Neural progenitor cell (in vitro differentiated cells): ENCODE data around the gene LMOD2.

Experiments used
- EZH2 ChIP-seq: fragments of 200-600 bp; sonication (generic); IDR thresholded peaks from 2 replicates; pipeline ENCODE4 v1.6.1; 2017; ENCODE audit warnings: antibody characterized with exemption, mild to moderate bottlenecking, moderate library complexity
- EZH2phosphoT487 ChIP-seq: fragments of 200-600 bp; sonication (generic); IDR thresholded peaks from 2 replicates; pipeline ENCODE4 v1.6.1; 2017; ENCODE audit warnings: antibody characterized with exemption
- TF ChIP-seq, protein P1 (sequence below): fragments of 200-600 bp; sonication (generic); IDR thresholded peaks from 2 replicates; pipeline ENCODE4 v1.5.1; 2017; ENCODE audit warnings: antibody characterized with exemption, mild to moderate bottlenecking

DNA sequence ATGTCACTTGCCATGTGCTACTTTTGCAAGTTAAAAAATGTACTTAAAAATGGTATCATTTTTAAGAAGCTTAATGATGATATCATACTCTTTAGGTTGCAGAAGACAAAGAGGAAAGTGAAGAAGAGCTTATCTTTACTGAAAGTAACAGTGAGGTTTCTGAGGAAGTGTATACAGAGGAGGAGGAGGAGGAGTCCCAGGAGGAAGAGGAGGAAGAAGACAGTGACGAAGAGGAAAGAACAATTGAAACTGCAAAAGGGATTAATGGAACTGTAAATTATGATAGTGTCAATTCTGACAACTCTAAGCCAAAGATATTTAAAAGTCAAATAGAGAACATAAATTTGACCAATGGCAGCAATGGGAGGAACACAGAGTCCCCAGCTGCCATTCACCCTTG lies 6.1 kb downstream of the LMOD2 start:
- TF ChIP-seq, protein P1, sequence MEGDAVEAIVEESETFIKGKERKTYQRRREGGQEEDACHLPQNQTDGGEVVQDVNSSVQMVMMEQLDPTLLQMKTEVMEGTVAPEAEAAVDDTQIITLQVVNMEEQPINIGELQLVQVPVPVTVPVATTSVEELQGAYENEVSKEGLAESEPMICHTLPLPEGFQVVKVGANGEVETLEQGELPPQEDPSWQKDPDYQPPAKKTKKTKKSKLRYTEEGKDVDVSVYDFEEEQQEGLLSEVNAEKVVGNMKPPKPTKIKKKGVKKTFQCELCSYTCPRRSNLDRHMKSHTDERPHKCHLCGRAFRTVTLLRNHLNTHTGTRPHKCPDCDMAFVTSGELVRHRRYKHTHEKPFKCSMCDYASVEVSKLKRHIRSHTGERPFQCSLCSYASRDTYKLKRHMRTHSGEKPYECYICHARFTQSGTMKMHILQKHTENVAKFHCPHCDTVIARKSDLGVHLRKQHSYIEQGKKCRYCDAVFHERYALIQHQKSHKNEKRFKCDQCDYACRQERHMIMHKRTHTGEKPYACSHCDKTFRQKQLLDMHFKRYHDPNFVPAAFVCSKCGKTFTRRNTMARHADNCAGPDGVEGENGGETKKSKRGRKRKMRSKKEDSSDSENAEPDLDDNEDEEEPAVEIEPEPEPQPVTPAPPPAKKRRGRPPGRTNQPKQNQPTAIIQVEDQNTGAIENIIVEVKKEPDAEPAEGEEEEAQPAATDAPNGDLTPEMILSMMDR: no peak
- TF ChIP-seq EZH2 (no peak), EZH2phosphoT487 (no peak)
